OCI-LY7 (cell line): ENCODE results near the gene PRPF38B. TPM values are rescaled to one million over a fixed set of nuclear protein-coding genes. Genes with fewer than 3 reads are reported as not detected.

Source experiments
- BruUV-seq: library from RNA; stranded (reverse); fragments of 400-500 nt; replicated peaks from 2 replicates; lab custom pipeline; 2021; lab: Mats Ljungman, UMichigan
- CTCF ChIA-PET: fragments of 300-600 bp; sonication (Branson Sonifier 250); formaldehyde crosslinking; loops from one replicate; lab custom pipeline; 2022; ENCODE audit warnings: antibody characterized with exemption; ENCODE audit not compliant: unreplicated experiment; lab: Charles Lee
- POLR2A ChIA-PET: fragments of 300-600 bp; sonication (Branson Sonifier 250); formaldehyde crosslinking; loops from one replicate; lab custom pipeline; 2022; ENCODE audit warnings: antibody characterized with exemption; lab: Charles Lee
- DNase-seq: peaks from one replicate; pipeline ENCODE4 v3.0.0-alpha.2; 2015; ENCODE audit warnings: low spot score
- H2AFZ ChIP-seq: fragments of 200-600 bp; sonication (generic), shearing (Covaris generic); 2 replicates; pipeline ENCODE4 v1.6.1; 2014; ENCODE audit warnings: mild to moderate bottlenecking, antibody characterized with exemption, low read length, moderate library complexity
- H3K27ac ChIP-seq: fragments of 200-600 bp; sonication (generic); 2 replicates; pipeline ENCODE4 v1.5.1; 2014; ENCODE audit warnings: mixed run types, low read depth, mild to moderate bottlenecking, moderate library complexity, low read length, inconsistent platforms; ENCODE audit not compliant: poor library complexity, severe bottlenecking
- H3K36me3 ChIP-seq: fragments of 200-600 bp; sonication (generic); 2 replicates; pipeline ENCODE4 v1.6.1; 2014; ENCODE audit warnings: mild to moderate bottlenecking, antibody characterized with exemption, low read length, moderate library complexity, mixed read lengths; ENCODE audit not compliant: insufficient read depth
- H3K4me1 ChIP-seq: fragments of 200-600 bp; sonication (generic); 2 replicates; pipeline ENCODE4 v1.5.1; 2014; ENCODE audit warnings: mild to moderate bottlenecking, low read length; ENCODE audit not compliant: insufficient read depth, poor library complexity, severe bottlenecking
- H3K4me2 ChIP-seq: fragments of 200-600 bp; sonication (generic); 2 replicates; pipeline ENCODE4 v1.6.1; 2014; ENCODE audit warnings: mild to moderate bottlenecking, low read length
- H3K4me3 ChIP-seq: fragments of 200-600 bp; sonication (generic); 2 replicates; pipeline ENCODE4 v1.5.1; 2014; ENCODE audit warnings: mild to moderate bottlenecking, low read depth, low read length; ENCODE audit not compliant: poor library complexity, severe bottlenecking
- H3K79me2 ChIP-seq: fragments of 200-600 bp; sonication (generic); 2 replicates; pipeline ENCODE4 v1.6.1; 2016; ENCODE audit warnings: low read depth, mild to moderate bottlenecking, low read length, moderate library complexity, mixed read lengths; ENCODE audit not compliant: insufficient read depth
- H3K9me2 ChIP-seq: fragments of 200-600 bp; sonication (generic); 2 replicates; pipeline ENCODE4 v1.6.1; 2016; ENCODE audit warnings: mild to moderate bottlenecking, low read length, mixed read lengths; ENCODE audit not compliant: insufficient read depth
- H3K9me3 ChIP-seq: fragments of 200-600 bp; sonication (generic); 2 replicates; pipeline ENCODE4 v1.6.1; 2014; ENCODE audit warnings: mild to moderate bottlenecking, mixed run types, low read length, mixed read lengths
- H4K20me1 ChIP-seq: fragments of 200-600 bp; sonication (generic); 2 replicates; pipeline ENCODE4 v1.6.1; 2014; ENCODE audit warnings: mild to moderate bottlenecking, antibody characterized with exemption, low read length, moderate library complexity, mixed read lengths; ENCODE audit not compliant: insufficient read depth
- CTCF ChIP-seq: fragments of 200-600 bp; sonication (generic); conservative IDR thresholded peaks from 2 replicates; pipeline ENCODE4 v1.5.1; 2014; ENCODE audit warnings: mild to moderate bottlenecking, antibody characterized with exemption, low read length, moderate library complexity, mixed read lengths
- EZH2phosphoT487 ChIP-seq: fragments of 200-600 bp; sonication (generic); IDR thresholded peaks from 2 replicates; pipeline ENCODE4 v1.6.1; 2018; ENCODE audit warnings: low read depth, borderline replicate concordance, mild to moderate bottlenecking, mixed run types, antibody characterized with exemption, low read length, moderate library complexity, mixed read lengths
- intact Hi-C: fragments of 100-400 bp; cut with micrococcal nuclease; formaldehyde crosslinking; loops from one replicate; pipeline ENCODE4 v1.10.0; 2022; ENCODE audit not compliant: unreplicated experiment
- total RNA-seq, 2 experiments: library from RNA; depleted of rRNA in 1 of 2; stranded (reverse); fragments of >200 nt in 1 of 2; shearing (Covaris generic) in 1 of 2; gene quantifications; 2 replicates each; pipeline ENCODE4 v1.2.3, GENCODE V29; 2014 to 2022

PRPF38B gene
- total RNA-seq, 2 experiments from 2014 or later, result 47.4 to 73.8 TPM

- H3K4me1 ChIP-seq, result no peaks in the 10 kb centered on the region
- POLR2A ChIA-PET, result interaction anchor here (0.7 kb wide), 1 partner anchor 58 kb away, joined by 4 read pairs; no protein-coding TSS in a partner anchor
- no peak overlapping the region for H3K27ac ChIP-seq
- intact Hi-C loops, result no loop called here
- no peak overlapping the region for H3K4me3 ChIP-seq
- BruUV-seq, result no TSS peak
- H3K36me3 ChIP-seq, result no peaks in the 10 kb centered on the region
- H3K9me3 ChIP-seq, result no peaks in the 10 kb centered on the region
- H2AFZ ChIP-seq, result no peak overlapping the region
- DNase-seq, result no peak
- H4K20me1 ChIP-seq, result no peaks in the 10 kb centered on the region
- H3K9me2 ChIP-seq, result no peaks in the 10 kb centered on the region
- TF ChIP-seq EZH2phosphoT487 (no peak), CTCF (no peak)
- H3K4me2 ChIP-seq, result no peak overlapping the region
- H3K79me2 ChIP-seq, result no peaks in the 10 kb centered on the region
- CTCF ChIA-PET, result no interaction called here
Observed at GRCh38 chr1:108668777-108669176, 23.3 kb upstream of the PRPF38B start.

GRCh38 chr1:108669679-108670078, 22.4 kb upstream of the PRPF38B start:
- Histone ChIP-seq H3K79me2 (no peaks in the 10 kb centered on the region), H3K9me3 (no peaks in the 10 kb centered on the region), H3K36me3 (no peaks in the 10 kb centered on the region), H3K4me1 (no peaks in the 10 kb centered on the region), H4K20me1 (no peaks in the 10 kb centered on the region), H2AFZ (no peak overlapping the region), H3K4me3 (no peak overlapping the region), H3K4me2 (no peak overlapping the region), H3K27ac (no peak overlapping the region), H3K9me2 (no peaks in the 10 kb centered on the region)
- BruUV-seq, result no TSS peak
- POLR2A ChIA-PET, result no interaction called here
- TF ChIP-seq EZH2phosphoT487 (no peak), CTCF (no peak)
- no peak for DNase-seq
- intact Hi-C loops, result no loop called here
- CTCF ChIA-PET, result no interaction called here

GRCh38 chr1:108670131-108670773, 21.9 kb upstream of the PRPF38B start:
- H3K4me3 ChIP-seq, result no peak overlapping the region
- H3K27ac ChIP-seq, result no peak overlapping the region
- H3K79me2 ChIP-seq, result no peaks in the 10 kb centered on the region
- DNase-seq, result no peak
- CTCF ChIA-PET, result no interaction called here
- BruUV-seq, result no TSS peak
- POLR2A ChIA-PET, result no interaction called here
- no peak overlapping the region for H2AFZ ChIP-seq
- no peaks in the 10 kb centered on the region for H3K9me3 ChIP-seq
- H3K36me3 ChIP-seq, result no peaks in the 10 kb centered on the region
- no peaks in the 10 kb centered on the region for H4K20me1 ChIP-seq
- intact Hi-C loops, result no loop called here
- no peaks in the 10 kb centered on the region for H3K4me1 ChIP-seq
- no peak overlapping the region for H3K4me2 ChIP-seq
- no peaks in the 10 kb centered on the region for H3K9me2 ChIP-seq
- TF ChIP-seq CTCF (no peak), EZH2phosphoT487 (no peak)
